Measurements from ENCODE around the gene SPTBN4.

The SPTBN4 gene

GRCh38 chr19:40465025-40465556, 1.7 kb upstream of the SPTBN4 start:
- DNase-seq (ENCODE audit: low read depth) = peak; percentile 86
- TF ChIP-seq CTCF (IDR thresholded peaks at IDR 0.05; ENCODE audit: control insufficient read depth, insufficient read depth, low read depth, low read length, missing control alignments) = no peak
- peak overlapping the region; percentile 61 for H3K4me3 ChIP-seq (ENCODE audit: control insufficient read depth, low read depth, low read length)

- peak within 1 kb of the TSS; percentile 61 for H3K4me3 ChIP-seq (ENCODE audit: control insufficient read depth, low read depth, low read length)
- peak; percentile 97 for DNase-seq (ENCODE audit: low read depth)
- TF ChIP-seq CTCF (IDR thresholded peaks at IDR 0.05; ENCODE audit: control insufficient read depth, insufficient read depth, low read depth, low read length, missing control alignments) = no peak
These were observed 1.1 kb upstream of the SPTBN4 start, which contains the start of gene BLVRB for GRCh38 chr19:40465557-40466218. BLVRB (minus strand) TSS chr19:40465745; CDS start chr19:40465688, 57 bp downstream.

GRCh38 chr19:40466219-40466984, 399 bp upstream of the SPTBN4 start:
- H3K4me3 ChIP-seq (ENCODE audit: control insufficient read depth, low read depth, low read length) = peak overlapping the region; percentile 40
- TF ChIP-seq CTCF (IDR thresholded peaks at IDR 0.05; ENCODE audit: control insufficient read depth, insufficient read depth, low read depth, low read length, missing control alignments) = no peak
- no peak for DNase-seq (ENCODE audit: low read depth)

- no peak for TF ChIP-seq CTCF (IDR thresholded peaks at IDR 0.05; ENCODE audit: control insufficient read depth, insufficient read depth, low read depth, low read length, missing control alignments)
- no peak for DNase-seq (ENCODE audit: low read depth)
- no peak overlapping the region for H3K4me3 ChIP-seq (ENCODE audit: control insufficient read depth, low read depth, low read length)
These were observed 2.2 kb downstream of the SPTBN4 start for GRCh38 chr19:40469011-40469410.

- no peak for TF ChIP-seq CTCF (IDR thresholded peaks at IDR 0.05; ENCODE audit: control insufficient read depth, insufficient read depth, low read depth, low read length, missing control alignments)
- no peak overlapping the region for H3K4me3 ChIP-seq (ENCODE audit: control insufficient read depth, low read depth, low read length)
- no peak for DNase-seq (ENCODE audit: low read depth)
These were observed 4.3 kb downstream of the SPTBN4 start for GRCh38 chr19:40471111-40471510.

- no peak for DNase-seq (ENCODE audit: low read depth)
- H3K4me3 ChIP-seq (ENCODE audit: control insufficient read depth, low read depth, low read length) = no peak overlapping the region
- no peak for TF ChIP-seq CTCF (IDR thresholded peaks at IDR 0.05; ENCODE audit: control insufficient read depth, insufficient read depth, low read depth, low read length, missing control alignments)
These were observed 5.7 kb downstream of the SPTBN4 start for GRCh38 chr19:40472516-40472915.
